Fibroblast of mammary gland (primary cell): ENCODE data around the gene PSPH.

Source experiments
- DNase-seq: peaks from one replicate; pipeline ENCODE4 v3.0.0-alpha.2; 2010; ENCODE audit warnings: low read depth
- H3K4me3 ChIP-seq: 2 replicates; pipeline ENCODE4 v1.5.1; 2011; ENCODE audit warnings: low read depth, mild to moderate bottlenecking, low read length, moderate library complexity; ENCODE audit not compliant: control insufficient read depth
- CTCF ChIP-seq: conservative IDR thresholded peaks from 2 replicates; pipeline ENCODE4 v1.5.1; 2011; ENCODE audit warnings: low read depth, low read length, inconsistent platforms; ENCODE audit not compliant: control insufficient read depth, insufficient read depth

Gene PSPH

GRCh38 chr7:56009695-56010094 lies 41.5 kb downstream of the PSPH start:
- DNase-seq = no peak
- no peak for TF ChIP-seq CTCF
- H3K4me3 ChIP-seq = no peak overlapping the region

- no peak for DNase-seq
- no peak for TF ChIP-seq CTCF
- H3K4me3 ChIP-seq = no peak overlapping the region
Observed at GRCh38 chr7:56007891-56008290, 43.4 kb downstream of the PSPH start.

GRCh38 chr7:56007167-56007652 lies 44.0 kb downstream of the PSPH start:
- no peak for TF ChIP-seq CTCF
- no peak for DNase-seq

GRCh38 chr7:56003749-56004148 lies 47.5 kb downstream of the PSPH start:
- TF ChIP-seq CTCF = no peak
- no peak overlapping the region for H3K4me3 ChIP-seq
- no peak for DNase-seq

More at GRCh38 chr7:56007167-56007652, 44.0 kb downstream of the PSPH start:
- no peak overlapping the region for H3K4me3 ChIP-seq

- DNase-seq = no peak
- no peak for TF ChIP-seq CTCF
- no peak overlapping the region for H3K4me3 ChIP-seq
Observed at GRCh38 chr7:55996856-55997500, 54.3 kb downstream of the PSPH start.

- DNase-seq = no peak
- no peak overlapping the region for H3K4me3 ChIP-seq
- TF ChIP-seq CTCF = no peak
Observed at GRCh38 chr7:55992346-55992745, 58.9 kb downstream of the PSPH start.
